Head of caudate nucleus (tissue), 42 donors: ENCODE data around the gene SLC38A1.
"Not testable (repeated sequence)": the region's sequence is repeated elsewhere in the genome, so short reads cannot be mapped to it uniquely, and the experiment has no call there.

Source experiments
- DNase-seq, 42 donors: peaks; one replicate each; pipeline versions ENCODE4 v3.0.0 to v3.0.0-alpha.2; 2020 to 2021; ENCODE audit warnings: mixed read lengths in 7 of 42
- intact Hi-C: fragments of 100-400 bp; cut with DNase I; formaldehyde crosslinking; loops from one replicate; pipeline ENCODE4 v1.15.0; 2022

Gene SLC38A1

DNA sequence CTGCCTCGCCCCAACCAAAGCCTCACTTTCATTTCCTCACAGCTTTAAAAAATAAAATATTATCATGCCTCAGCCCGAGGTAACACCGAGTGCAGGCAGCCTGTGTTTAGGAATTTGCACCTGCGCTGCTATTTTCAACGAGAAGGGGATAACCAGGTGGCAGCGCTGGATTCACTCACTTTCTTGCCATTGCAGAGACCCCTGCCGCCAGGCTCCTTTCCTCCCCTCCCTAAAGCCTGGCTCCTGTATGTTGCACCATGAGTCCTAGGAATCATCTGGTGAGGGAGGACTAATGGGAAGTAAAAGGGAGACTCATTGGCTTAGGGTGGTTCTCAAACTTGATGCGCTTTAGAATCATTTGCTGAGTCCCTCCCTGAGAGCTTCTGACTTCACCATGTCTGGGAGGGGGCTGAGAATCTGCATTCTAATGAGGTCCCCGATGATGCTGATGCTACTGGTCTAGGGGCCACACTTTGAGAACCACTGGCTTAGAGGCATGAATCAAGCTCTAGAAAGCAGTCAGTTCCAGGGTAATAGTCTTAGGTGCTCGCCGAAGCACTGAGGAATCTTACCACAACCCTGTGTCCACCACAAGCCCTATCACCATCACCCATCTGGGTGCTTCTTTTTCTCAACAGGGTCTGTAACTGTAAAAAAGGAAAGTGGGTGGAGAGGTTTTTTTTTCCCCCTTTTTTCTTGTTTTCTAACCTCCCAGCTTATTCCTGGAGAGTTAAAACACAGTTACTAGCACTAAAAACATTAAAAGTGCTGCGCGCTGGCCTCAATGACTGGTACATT is 83.8 kb downstream of the SLC38A1 start:
- intact Hi-C loops, result no loop called here
- no peak for DNase-seq

DNA sequence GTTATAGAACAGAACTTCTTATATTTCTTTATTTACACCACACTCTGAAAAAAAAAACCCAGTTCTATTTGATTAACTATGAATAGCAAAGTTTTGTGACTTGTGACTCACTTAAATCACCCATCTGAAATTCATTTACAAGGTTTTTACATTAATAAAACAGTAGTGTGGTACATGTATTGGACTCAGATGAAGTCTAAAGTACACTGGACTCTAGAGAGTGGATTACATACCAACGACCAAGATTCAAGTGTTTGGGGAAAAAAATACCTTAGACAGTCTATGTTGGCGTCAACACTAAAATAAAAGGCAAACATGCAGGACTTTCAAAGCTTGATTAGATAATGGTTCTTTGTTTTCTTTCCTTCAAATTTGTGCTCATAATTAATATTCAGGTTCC is 85.7 kb downstream of the SLC38A1 start:
- intact Hi-C loops, result no loop called here
- no peak for DNase-seq

DNA sequence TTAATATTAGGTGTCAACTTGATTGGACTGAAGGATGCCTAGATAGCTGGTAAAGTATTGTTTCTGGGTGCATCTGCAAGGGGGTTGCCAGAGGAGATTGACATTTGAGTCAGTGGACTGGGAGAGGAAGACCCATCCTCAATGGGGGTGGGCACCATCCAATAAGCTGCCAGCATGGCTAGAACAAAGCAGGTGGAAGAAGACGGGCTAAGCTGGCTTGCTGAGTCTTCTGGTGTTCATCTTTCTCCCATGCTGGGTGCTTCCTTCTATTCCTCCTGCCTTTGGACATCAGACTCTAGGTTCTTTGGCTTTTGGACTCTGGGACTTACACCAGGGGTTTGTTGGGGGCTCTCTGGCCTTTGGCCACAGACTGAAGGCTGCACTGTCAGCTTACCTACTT is 87.4 kb downstream of the SLC38A1 start:
- DNase-seq, result no peak
- intact Hi-C loops, result no loop called here

DNA sequence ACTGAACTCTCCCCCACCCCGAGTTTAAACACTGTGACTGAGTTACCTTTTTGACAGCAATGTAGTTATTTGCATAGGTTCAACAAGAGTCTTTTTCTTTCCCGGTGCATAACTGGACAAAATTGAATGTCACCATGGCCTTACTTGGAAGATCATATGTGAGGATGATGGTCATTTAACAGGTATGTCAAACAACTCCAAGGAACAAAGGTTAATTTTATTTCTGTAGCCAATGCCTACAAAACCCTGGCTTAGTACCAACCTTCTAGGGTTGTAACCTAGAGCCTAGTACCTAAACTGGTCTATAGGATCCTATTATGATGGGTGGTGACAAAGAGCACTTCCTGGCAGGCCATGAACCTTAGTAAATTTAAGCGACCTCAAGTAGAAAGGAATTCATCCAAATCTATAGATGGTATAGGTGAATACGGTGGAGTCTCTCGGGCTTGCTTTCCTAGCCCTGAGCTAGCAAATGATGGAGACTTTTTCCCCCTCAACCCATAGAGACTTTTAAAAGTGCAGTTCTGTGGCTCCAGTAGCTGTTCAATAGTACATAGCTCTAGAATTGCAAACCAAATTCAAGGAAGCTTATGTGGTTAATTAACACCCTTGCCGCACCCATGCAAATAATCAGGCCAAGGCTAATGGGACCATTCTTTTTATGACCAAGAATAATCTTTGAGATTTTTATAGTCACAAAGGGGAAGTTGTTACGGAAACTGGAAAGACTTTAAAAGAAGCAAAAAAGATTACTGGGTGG is 89.0 kb downstream of the SLC38A1 start:
- no peak for DNase-seq
- intact Hi-C loops, result no loop called here

DNA sequence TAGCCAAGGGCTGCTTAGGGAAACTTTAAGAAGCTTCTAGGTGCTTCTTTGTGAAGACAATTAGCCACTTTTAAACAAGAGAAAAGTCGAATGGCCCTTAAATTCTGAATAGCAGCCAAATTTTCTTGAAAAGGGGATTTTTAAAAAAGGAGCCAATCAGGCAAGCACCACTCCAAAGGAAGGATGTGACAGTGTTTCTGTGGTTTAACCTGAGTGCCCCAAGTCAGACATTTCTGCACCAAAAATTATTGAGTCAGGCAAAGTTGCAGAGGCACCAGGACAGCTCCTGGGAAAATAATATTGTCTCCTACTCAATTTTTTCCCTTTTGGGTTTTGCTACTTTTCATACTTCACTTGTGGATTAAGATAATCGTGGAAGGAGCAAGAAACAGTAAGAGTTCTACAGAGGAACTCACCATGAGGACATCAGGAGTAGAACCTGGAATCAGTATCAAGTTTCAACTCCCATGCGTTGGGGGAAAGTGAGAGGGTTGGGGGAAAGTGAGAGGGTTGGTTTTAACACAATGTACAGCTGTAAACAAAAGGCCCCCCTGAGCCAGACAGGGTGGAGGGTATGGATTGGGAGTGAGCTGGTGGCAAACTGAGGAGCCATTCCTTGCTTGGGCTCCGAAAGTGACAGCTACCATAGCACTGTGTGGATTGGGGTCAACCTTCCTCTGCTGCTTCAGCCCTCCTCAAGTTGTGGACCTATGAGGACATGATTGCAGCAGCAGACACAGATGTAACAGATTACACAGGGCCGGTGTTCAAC is 90.8 kb downstream of the SLC38A1 start:
- no peak for DNase-seq
- intact Hi-C loops, result no loop called here

- no peak for DNase-seq
- intact Hi-C loops, result no loop called here
These were observed 91.8 kb downstream of the SLC38A1 start for GRCh38 chr12:46177025-46177424.

DNA sequence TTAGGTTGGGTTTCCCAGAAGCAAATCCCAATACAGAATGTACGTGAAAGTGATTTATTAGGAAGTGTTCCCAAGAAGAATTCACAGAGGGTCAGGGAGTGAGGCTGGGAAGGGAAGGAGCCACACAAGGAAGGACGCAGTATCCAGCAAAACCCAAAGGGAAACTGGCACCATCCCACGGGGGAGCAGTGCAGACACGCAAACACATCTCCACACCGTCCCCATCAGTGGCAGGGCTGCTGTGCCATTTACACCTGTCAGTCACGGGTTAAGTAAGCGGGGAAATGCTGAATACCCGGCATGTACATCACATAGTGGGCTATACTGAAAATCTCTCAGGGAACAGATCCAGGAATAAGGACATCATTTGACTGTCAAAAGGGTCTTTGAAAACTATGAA is 93.9 kb downstream of the SLC38A1 start:
- intact Hi-C loops, result no loop called here
- no peak for DNase-seq

DNA sequence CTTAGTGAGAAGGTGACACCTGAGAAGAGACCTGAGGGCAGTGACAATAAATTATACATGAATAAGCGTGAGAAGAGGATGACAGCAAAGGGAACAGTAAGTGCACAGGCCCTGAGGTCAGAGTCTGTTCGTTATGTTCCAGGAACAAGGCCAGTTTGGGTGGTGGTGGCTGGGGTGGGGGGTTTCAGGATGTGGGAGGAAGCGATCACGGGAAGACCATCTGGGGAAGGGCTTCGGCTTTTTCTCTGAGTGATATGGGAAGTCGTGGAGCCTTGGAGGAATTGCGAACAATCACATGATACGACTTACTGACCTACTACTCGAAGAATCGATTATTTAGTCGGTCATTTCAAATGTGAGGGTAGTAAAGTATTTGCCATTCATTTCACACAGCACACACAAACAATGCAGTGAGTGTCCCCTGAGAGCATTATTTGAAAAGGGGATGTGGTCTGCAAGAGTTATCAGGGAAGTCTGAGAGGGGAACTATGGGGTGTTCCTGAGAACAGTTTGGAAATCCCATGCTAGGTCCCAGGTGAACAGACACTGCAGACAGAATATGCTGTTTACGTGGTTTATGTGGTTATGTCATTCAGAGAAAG is 94.7 kb downstream of the SLC38A1 start:
- no peak for DNase-seq
- intact Hi-C loops, result no loop called here

DNA sequence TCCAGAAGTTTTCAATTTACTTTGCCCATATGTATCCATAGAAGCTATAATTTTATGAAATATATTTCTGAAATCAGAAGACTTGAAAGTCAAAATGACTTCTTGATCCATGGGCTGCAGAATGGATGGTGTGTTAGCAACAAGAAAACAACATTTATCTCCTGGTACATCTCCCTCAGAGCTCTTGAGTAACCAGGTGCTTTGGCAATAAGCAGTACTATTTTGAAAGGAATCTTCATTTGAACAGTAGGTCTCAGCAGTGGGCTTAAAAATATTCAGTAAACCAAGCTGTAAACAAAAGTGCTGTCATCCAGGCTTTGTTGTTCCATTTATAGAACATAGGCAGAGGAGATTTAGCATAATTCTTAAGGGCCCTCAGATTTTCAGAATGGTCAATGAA is 100.4 kb downstream of the SLC38A1 start:
- DNase-seq, result no peak
- intact Hi-C loops, result no loop called here

DNA sequence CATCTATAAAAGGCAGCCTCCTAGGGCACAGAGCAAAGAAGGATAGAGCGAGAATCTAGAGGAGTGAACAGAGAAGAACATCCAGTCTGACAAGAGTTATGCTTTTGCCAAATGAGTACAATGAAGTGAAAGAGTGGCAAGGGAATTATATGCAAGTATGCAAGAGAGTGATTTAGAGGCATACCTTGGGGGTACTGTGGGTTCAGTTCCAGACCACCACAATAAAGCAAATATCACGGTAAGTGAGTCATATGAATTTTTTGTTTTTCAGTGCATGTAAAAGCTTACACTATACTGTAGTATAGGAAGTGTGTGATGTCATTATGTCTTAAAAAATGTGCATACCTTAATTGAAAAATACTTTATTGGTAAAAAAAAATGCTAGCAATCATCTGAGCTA is 101.4 kb downstream of the SLC38A1 start:
- DNase-seq, result no peak
- intact Hi-C loops, result no loop called here

- intact Hi-C loops, result no loop called here
- DNase-seq, result no peak
These were observed 103.7 kb downstream of the SLC38A1 start for GRCh38 chr12:46165191-46165590.

- DNase-seq, result no peak
- intact Hi-C loops, result no loop called here
These were observed 104.6 kb downstream of the SLC38A1 start for GRCh38 chr12:46164186-46164761.

DNA sequence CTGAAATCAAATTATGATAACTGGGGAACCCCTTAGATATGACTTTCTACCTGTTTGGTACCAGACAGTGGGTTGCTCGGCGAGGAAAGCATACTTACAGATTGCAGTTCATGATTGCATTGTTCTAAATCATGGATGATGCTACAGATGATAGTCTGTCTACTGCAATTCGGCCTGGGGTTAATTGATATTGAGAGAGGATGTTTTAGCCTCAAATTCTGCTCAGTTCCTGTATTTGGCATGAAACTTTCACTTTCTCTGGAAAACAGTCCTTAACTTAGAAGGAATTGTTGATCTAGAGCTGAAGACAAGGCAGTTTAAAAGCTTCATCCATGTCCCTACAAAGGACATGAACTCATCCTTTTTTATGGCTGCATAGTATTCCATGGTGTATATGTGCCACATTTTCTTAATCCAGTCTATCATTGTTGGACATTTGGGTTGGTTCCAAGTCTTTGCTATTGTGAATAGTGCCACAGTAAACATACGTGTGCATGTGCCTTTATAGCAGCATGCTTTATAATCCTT is 106.2 kb downstream of the SLC38A1 start:
- DNase-seq, intact Hi-C loops: not testable (repeated sequence)

GRCh38 chr12:46160981-46161690 is 107.7 kb downstream of the SLC38A1 start:
- intact Hi-C loops, result no loop called here
- DNase-seq, result no peak

DNA sequence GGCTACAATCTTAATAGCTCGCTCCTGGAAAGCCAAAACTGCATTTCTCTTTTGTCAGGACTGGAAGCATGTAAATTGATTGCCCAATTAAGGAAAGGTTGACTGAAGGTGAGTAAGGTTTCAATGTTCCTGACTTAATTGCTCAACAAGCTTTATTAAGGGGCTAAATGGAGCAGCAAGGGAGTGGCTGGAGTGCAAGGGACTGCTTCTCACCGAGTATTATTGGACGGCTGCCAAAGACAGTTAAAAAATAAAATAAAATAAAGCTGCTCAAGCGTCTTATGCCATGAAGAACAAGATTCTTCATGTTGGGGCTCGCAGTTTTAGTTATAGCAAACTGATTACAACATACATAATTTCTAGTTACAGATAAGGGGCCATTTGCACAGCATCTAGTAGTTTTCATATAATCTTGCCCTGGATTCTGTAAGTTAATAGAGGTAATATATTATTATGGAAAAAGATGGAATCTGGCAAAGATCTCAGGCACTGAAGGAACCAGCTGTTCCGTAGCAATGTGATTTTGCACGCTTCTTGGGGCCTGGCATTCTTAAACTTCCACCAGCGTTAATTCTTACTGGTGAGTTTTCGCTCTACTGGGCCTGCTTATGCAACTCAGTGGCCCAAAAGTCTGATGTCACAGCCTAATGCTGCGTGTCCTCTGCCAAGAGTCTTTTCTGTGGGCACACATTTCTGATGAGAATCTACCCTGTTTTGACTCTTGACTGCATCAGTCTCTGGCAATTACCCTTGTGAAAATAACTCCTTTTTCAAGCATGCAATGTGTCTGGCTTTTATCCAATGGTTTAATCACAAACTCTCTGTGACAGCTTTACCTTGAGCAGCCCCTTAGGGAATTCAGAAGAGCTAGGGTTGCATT is 108.5 kb downstream of the SLC38A1 start:
- DNase-seq, result peak in 1 of 42 donors; percentile 18
- intact Hi-C loops, result no loop called here

DNA sequence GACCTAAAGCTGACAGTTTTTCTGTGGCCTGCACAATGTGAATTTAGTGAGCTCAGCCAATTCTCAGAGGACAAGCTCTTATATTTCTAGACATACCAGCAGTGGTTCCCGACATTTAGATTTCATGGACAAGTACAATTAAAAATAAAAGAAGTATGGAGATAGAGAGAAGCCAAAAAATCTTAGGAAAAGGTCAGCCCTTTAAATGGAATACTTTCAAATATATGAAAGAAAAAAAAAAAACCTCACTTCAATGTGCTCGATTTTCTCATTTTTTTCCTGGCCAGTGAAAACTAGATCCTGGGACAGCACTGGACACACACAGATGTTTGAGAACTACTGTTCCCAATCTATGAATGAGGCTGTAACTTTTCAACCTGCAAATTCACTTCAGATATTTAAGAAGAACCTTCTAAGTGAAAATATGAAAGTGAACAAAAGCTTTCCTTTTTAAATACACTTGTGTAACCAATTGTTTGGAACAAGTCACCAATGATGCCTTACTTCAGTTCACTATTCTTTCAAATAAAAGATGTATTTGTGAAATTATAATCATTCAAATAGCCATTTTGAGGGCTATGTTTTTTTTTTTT is 109.4 kb downstream of the SLC38A1 start:
- intact Hi-C loops, result loop anchor here (10.0 kb wide), 1 partner anchor 165 kb away; the partner anchor contains the start of gene SCAF11
- no peak for DNase-seq

- no peak for DNase-seq
- intact Hi-C loops, result loop anchor here (10.0 kb wide), 1 partner anchor 164 kb away; the partner anchor contains the start of gene SCAF11
These were observed 110.3 kb downstream of the SLC38A1 start for GRCh38 chr12:46158501-46158900.
